HepG2 (cell line): ENCODE data around the gene VAMP2. TPM values are rescaled to one million over a fixed set of nuclear protein-coding genes. Genes with fewer than 3 reads are reported as not detected.
A peak's percentile ranks its signal among the peaks of the same experiment; 100 is the strongest.

Source experiments
- ELF3 ChIP-seq: IDR thresholded peaks from 2 replicates; pipeline ENCODE4 v1.6.1; 2016; ENCODE audit warnings: missing genetic modification reagents, missing compliant biosample characterization
- GATAD2A ChIP-seq: IDR thresholded peaks from 2 replicates; pipeline ENCODE4 v1.6.1; 2016
- IRF2 ChIP-seq: IDR thresholded peaks from 2 replicates; pipeline ENCODE4 v1.6.1; 2018; ENCODE audit warnings: missing genetic modification reagents, missing compliant biosample characterization
- MIXL1 ChIP-seq: IDR thresholded peaks from 2 replicates; pipeline ENCODE4 v1.6.1; 2016
- PRPF4 ChIP-seq: fragments of 200-400 bp; formaldehyde crosslinking; IDR thresholded peaks from 2 replicates; pipeline ENCODE4 v1.6.1; 2016; ENCODE audit warnings: low read length, low read depth; ENCODE audit not compliant: poor library complexity, severe bottlenecking
- RXRB ChIP-seq: IDR thresholded peaks from 2 replicates; pipeline ENCODE4 v1.6.1; 2016; ENCODE audit warnings: borderline replicate concordance, missing genetic modification reagents, missing compliant biosample characterization
- SRF ChIP-seq: IDR thresholded peaks from 2 replicates; pipeline ENCODE4 v1.6.1; 2011; ENCODE audit warnings: mild to moderate bottlenecking, low read depth, low read length, moderate library complexity
- WIZ ChIP-seq: sonication (generic); formaldehyde crosslinking; IDR thresholded peaks from 2 replicates; pipeline ENCODE4 v1.5.1; 2020; ENCODE audit warnings: mild to moderate bottlenecking, missing genetic modification reagents
- ZNF337 ChIP-seq: sonication (generic); formaldehyde crosslinking; IDR thresholded peaks from 2 replicates; pipeline ENCODE4 v1.5.1; 2020; ENCODE audit warnings: missing genetic modification reagents, low read depth, mild to moderate bottlenecking, borderline replicate concordance
- ZNF343 ChIP-seq: sonication (generic); formaldehyde crosslinking; IDR thresholded peaks from 2 replicates; pipeline ENCODE4 v1.4.0; 2020; ENCODE audit warnings: mild to moderate bottlenecking, missing genetic modification reagents
- ZNF44 ChIP-seq: sonication (generic); formaldehyde crosslinking; IDR thresholded peaks from 2 replicates; pipeline ENCODE4 v1.5.1; 2020; ENCODE audit warnings: mild to moderate bottlenecking, missing genetic modification reagents
- ZNF7 ChIP-seq: IDR thresholded peaks from 2 replicates; pipeline ENCODE4 v1.6.1; 2016; ENCODE audit warnings: missing biosample characterization, missing genetic modification reagents
- ZSCAN9 ChIP-seq: IDR thresholded peaks from 2 replicates; pipeline ENCODE4 v1.6.1; 2016; ENCODE audit warnings: borderline replicate concordance
- ZZZ3 ChIP-seq: sonication (generic); formaldehyde crosslinking; IDR thresholded peaks from 2 replicates; pipeline ENCODE4 v1.4.0; 2020; ENCODE audit warnings: missing genetic modification reagents, mild to moderate bottlenecking, borderline replicate concordance
- polyA plus RNA-seq, 8 experiments: library from polyadenylated mRNA; depleted of rRNA in 3 of 8; stranded (reverse) in 7 of 8; unstranded in 1 of 8; fragments of >200 nt; fragmentation: Illumina TruSeq in 4 of 8; extraction: Trizol in 4 of 8; gene quantifications; 2 replicates each; pipeline versions ENCODE4 v1.2.1 to v1.2.3, GENCODE V29; 2011 to 2016; ENCODE audit warnings: low read depth in 4 of 8, missing spikeins in 1 of 8, mixed read lengths in 1 of 8; ENCODE audit not compliant: insufficient read depth in 1 of 8
- total RNA-seq, 5 experiments: library from RNA; depleted of rRNA; stranded (reverse); fragments of >200 nt; fragmentation: Illumina TruSeq; extraction: Trizol; gene quantifications; 2 replicates each; pipeline ENCODE4 v1.2.3, GENCODE V29; 2016; ENCODE audit warnings: low read depth in 1 of 5
- TF ChIP-seq, protein P1 (sequence below): sonication (generic); formaldehyde crosslinking; IDR thresholded peaks from 2 replicates; pipeline ENCODE4 v1.9.0; 2021; ENCODE audit warnings: missing genetic modification reagents, borderline replicate concordance
- TF ChIP-seq, protein P2 (sequence below): sonication (generic); formaldehyde crosslinking; conservative IDR thresholded peaks from 2 replicates; pipeline ENCODE4 v1.4.0; 2020; ENCODE audit warnings: missing genetic modification reagents
- TF ChIP-seq, protein P3 (sequence below): sonication (generic); formaldehyde crosslinking; IDR thresholded peaks from 2 replicates; pipeline ENCODE4 v1.9.0; 2021; ENCODE audit warnings: missing genetic modification reagents, mild to moderate bottlenecking, borderline replicate concordance
- TF ChIP-seq, protein P4 (sequence below): sonication (generic); formaldehyde crosslinking; IDR thresholded peaks from 2 replicates; pipeline ENCODE4 v1.5.0; 2020; ENCODE audit warnings: missing genetic modification reagents
- TF ChIP-seq, protein P5 (sequence below): sonication (generic); formaldehyde crosslinking; IDR thresholded peaks from 2 replicates; pipeline ENCODE4 v1.5.1; 2020; ENCODE audit warnings: missing genetic modification reagents, mild to moderate bottlenecking, borderline replicate concordance
- TF ChIP-seq, protein P6 (sequence below): IDR thresholded peaks from 2 replicates; pipeline ENCODE4 v1.6.1; 2016; ENCODE audit warnings: mild to moderate bottlenecking

VAMP2 gene
- total and polyA plus RNA-seq, 2 of the 13 experiments (the other 11 are each of a cell fraction or from before 2014, with no cell fraction given), result 3.9 to 17.2 TPM

- TF ChIP-seq, protein P1, sequence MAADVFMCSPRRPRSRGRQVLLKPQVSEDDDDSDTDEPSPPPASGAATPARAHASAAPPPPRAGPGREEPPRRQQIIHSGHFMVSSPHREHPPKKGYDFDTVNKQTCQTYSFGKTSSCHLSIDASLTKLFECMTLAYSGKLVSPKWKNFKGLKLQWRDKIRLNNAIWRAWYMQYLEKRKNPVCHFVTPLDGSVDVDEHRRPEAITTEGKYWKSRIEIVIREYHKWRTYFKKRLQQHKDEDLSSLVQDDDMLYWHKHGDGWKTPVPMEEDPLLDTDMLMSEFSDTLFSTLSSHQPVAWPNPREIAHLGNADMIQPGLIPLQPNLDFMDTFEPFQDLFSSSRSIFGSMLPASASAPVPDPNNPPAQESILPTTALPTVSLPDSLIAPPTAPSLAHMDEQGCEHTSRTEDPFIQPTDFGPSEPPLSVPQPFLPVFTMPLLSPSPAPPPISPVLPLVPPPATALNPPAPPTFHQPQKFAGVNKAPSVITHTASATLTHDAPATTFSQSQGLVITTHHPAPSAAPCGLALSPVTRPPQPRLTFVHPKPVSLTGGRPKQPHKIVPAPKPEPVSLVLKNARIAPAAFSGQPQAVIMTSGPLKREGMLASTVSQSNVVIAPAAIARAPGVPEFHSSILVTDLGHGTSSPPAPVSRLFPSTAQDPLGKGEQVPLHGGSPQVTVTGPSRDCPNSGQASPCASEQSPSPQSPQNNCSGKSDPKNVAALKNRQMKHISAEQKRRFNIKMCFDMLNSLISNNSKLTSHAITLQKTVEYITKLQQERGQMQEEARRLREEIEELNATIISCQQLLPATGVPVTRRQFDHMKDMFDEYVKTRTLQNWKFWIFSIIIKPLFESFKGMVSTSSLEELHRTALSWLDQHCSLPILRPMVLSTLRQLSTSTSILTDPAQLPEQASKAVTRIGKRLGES (CRISPR knock-in tag), result no peak
- TF ChIP-seq ZNF7 (CRISPR knock-in tag) (no peak), RXRB (peak; percentile 58), MIXL1 (peak; percentile 60), ZSCAN9 (CRISPR knock-in tag) (0 out of 2 replicates have a peak, but pooled peaks have one; percentile 14), ZNF44 (no peak), ZNF343 (CRISPR knock-in tag) (no peak), ZZZ3 (CRISPR knock-in tag) (no peak), GATAD2A (CRISPR knock-in tag) (peak; percentile 38; the same call in 1 of the 2 replicates), IRF2 (CRISPR knock-in tag) (peak; percentile 31; the same call in 1 of the 2 replicates), SRF (no peak), PRPF4 (peak; percentile 88), WIZ (CRISPR knock-in tag) (no peak), ZNF337 (CRISPR knock-in tag) (no peak), ELF3 (CRISPR knock-in tag) (peak; percentile 28; the same call in 1 of the 2 replicates)
- TF ChIP-seq, protein P2, sequence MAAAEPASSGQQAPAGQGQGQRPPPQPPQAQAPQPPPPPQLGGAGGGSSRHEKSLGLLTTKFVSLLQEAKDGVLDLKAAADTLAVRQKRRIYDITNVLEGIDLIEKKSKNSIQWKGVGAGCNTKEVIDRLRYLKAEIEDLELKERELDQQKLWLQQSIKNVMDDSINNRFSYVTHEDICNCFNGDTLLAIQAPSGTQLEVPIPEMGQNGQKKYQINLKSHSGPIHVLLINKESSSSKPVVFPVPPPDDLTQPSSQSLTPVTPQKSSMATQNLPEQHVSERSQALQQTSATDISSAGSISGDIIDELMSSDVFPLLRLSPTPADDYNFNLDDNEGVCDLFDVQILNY (CRISPR knock-in tag), result no peak
- TF ChIP-seq, protein P3, sequence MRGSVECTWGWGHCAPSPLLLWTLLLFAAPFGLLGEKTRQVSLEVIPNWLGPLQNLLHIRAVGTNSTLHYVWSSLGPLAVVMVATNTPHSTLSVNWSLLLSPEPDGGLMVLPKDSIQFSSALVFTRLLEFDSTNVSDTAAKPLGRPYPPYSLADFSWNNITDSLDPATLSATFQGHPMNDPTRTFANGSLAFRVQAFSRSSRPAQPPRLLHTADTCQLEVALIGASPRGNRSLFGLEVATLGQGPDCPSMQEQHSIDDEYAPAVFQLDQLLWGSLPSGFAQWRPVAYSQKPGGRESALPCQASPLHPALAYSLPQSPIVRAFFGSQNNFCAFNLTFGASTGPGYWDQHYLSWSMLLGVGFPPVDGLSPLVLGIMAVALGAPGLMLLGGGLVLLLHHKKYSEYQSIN (CRISPR knock-in tag), result no peak
- TF ChIP-seq, protein P4, sequence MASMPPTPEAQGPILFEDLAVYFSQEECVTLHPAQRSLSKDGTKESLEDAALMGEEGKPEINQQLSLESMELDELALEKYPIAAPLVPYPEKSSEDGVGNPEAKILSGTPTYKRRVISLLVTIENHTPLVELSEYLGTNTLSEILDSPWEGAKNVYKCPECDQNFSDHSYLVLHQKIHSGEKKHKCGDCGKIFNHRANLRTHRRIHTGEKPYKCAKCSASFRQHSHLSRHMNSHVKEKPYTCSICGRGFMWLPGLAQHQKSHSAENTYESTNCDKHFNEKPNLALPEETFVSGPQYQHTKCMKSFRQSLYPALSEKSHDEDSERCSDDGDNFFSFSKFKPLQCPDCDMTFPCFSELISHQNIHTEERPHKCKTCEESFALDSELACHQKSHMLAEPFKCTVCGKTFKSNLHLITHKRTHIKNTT, result no peak
- TF ChIP-seq, protein P5, sequence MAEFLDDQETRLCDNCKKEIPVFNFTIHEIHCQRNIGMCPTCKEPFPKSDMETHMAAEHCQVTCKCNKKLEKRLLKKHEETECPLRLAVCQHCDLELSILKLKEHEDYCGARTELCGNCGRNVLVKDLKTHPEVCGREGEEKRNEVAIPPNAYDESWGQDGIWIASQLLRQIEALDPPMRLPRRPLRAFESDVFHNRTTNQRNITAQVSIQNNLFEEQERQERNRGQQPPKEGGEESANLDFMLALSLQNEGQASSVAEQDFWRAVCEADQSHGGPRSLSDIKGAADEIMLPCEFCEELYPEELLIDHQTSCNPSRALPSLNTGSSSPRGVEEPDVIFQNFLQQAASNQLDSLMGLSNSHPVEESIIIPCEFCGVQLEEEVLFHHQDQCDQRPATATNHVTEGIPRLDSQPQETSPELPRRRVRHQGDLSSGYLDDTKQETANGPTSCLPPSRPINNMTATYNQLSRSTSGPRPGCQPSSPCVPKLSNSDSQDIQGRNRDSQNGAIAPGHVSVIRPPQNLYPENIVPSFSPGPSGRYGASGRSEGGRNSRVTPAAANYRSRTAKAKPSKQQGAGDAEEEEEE (CRISPR knock-in tag), result no peak
- TF ChIP-seq, protein P6, sequence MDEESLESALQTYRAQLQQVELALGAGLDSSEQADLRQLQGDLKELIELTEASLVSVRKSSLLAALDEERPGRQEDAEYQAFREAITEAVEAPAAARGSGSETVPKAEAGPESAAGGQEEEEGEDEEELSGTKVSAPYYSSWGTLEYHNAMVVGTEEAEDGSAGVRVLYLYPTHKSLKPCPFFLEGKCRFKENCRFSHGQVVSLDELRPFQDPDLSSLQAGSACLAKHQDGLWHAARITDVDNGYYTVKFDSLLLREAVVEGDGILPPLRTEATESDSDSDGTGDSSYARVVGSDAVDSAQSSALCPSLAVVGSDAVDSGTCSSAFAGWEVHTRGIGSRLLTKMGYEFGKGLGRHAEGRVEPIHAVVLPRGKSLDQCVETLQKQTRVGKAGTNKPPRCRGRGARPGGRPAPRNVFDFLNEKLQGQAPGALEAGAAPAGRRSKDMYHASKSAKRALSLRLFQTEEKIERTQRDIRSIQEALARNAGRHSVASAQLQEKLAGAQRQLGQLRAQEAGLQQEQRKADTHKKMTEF (CRISPR knock-in tag), result peak; percentile 22
These were observed 42.9 kb downstream of the VAMP2 start (continued) for GRCh38 chr17:8119581-8120519.
